Calu3 (cell line): ENCODE data around the gene RXRA. TPM values are rescaled to one million over a fixed set of nuclear protein-coding genes. Genes with fewer than 3 reads are reported as not detected.

ENCODE experiments used
- BruUV-seq: library from RNA; stranded (reverse); fragments of 400-500 nt; replicated peaks from 2 replicates; lab custom pipeline; 2021; lab: Mats Ljungman, UMichigan
- CTCF ChIA-PET: fragments of 300-600 bp; sonication (Branson Sonifier 250); formaldehyde crosslinking; loops from one replicate; lab custom pipeline; 2022; ENCODE audit warnings: antibody characterized with exemption; lab: Charles Lee
- DNase-seq: peaks from one replicate; pipeline ENCODE4 v3.0.0; 2022
- H3K27ac Mint-ChIP-seq: one replicate; pipeline ENCODE4 v1.8.0; 2022; ENCODE audit warnings: mixed read lengths; ENCODE audit not compliant: unreplicated experiment
- H3K27me3 Mint-ChIP-seq: one replicate; pipeline ENCODE4 v1.8.0; 2022; ENCODE audit warnings: mixed read lengths; ENCODE audit not compliant: unreplicated experiment
- H3K36me3 Mint-ChIP-seq: one replicate; pipeline ENCODE4 v1.8.0; 2022; ENCODE audit warnings: mild to moderate bottlenecking, moderate library complexity, mixed read lengths; ENCODE audit not compliant: insufficient read depth, unreplicated experiment
- H3K4me1 Mint-ChIP-seq: one replicate; pipeline ENCODE4 v1.8.0; 2022; ENCODE audit warnings: mild to moderate bottlenecking, low read depth, mixed read lengths; ENCODE audit not compliant: unreplicated experiment
- H3K4me3 Mint-ChIP-seq: one replicate; pipeline ENCODE4 v1.8.0; 2022; ENCODE audit warnings: mild to moderate bottlenecking, low read depth, moderate library complexity, mixed read lengths; ENCODE audit not compliant: unreplicated experiment
- H3K9me3 Mint-ChIP-seq: one replicate; pipeline ENCODE4 v1.8.0; 2022; ENCODE audit warnings: low read depth, mixed read lengths; ENCODE audit not compliant: unreplicated experiment
- CTCF ChIP-seq: fragments of 200-600 bp; IDR thresholded peaks from one replicate; pipeline ENCODE4 v1.8.0; 2022; ENCODE audit warnings: antibody characterized with exemption; ENCODE audit not compliant: unreplicated experiment
- intact Hi-C: fragments of 100-400 bp; cut with micrococcal nuclease; formaldehyde crosslinking; loops from one replicate; pipeline ENCODE4 v1.10.0; 2022; ENCODE audit not compliant: unreplicated experiment
- total RNA-seq: library from RNA; stranded (reverse); gene quantifications from 2 replicates; pipeline ENCODE4 v1.2.3, GENCODE V29; 2022

RXRA gene
- total RNA-seq, 1 experiment from 2014 or later, result 15.0 TPM

GRCh38 chr9:134482226-134482625, 156.0 kb downstream of the RXRA start:
- Mint-ChIP-seq H3K36me3 (no peaks in the 10 kb centered on the region), H3K4me3 (no peak overlapping the region), H3K4me1 (no peaks in the 10 kb centered on the region), H3K27ac (no peak overlapping the region), H3K9me3 (no peaks in the 10 kb centered on the region), H3K27me3 (peaks cover 21% of the 10 kb centered on the region)
- DNase-seq, result no peak
- CTCF ChIA-PET, result no interaction called here
- TF ChIP-seq CTCF, result no peak
- no TSS peak for BruUV-seq
- intact Hi-C loops, result no loop called here

GRCh38 chr9:134483361-134484184, 157.3 kb downstream of the RXRA start:
- peaks cover 34% of the 10 kb centered on the region for H3K27me3 Mint-ChIP-seq
- H3K36me3 Mint-ChIP-seq, result no peaks in the 10 kb centered on the region
- H3K9me3 Mint-ChIP-seq, result no peaks in the 10 kb centered on the region
- H3K4me3 Mint-ChIP-seq, result no peak overlapping the region
- intact Hi-C loops, result no loop called here
- DNase-seq, result no peak
- H3K4me1 Mint-ChIP-seq, result no peaks in the 10 kb centered on the region
- no peak for TF ChIP-seq CTCF
- CTCF ChIA-PET, result no interaction called here
- no TSS peak for BruUV-seq
- H3K27ac Mint-ChIP-seq, result no peak overlapping the region

DNA sequence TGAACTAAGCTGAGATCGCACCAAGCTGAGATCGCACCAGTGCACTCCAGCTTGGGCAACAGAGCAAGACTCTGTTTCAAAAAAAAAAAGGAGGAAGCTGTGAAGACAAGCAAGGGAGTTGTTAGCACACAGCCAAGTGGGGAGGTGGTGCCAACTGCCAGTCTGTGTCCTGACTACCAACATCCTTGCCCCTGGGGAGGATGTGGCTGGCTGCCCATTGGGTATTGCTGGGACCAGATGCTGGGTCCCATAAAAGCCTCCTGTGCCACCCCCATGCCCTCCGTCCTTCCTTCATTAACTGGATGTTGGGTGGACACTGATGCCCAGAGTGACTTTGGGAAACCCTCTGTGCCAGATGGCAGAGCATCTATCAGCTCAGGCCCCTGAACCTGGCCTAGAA, 158.2 kb downstream of the RXRA start:
- no peak for DNase-seq
- CTCF ChIA-PET, result no interaction called here
- intact Hi-C loops, result no loop called here
- no peak overlapping the region for H3K27ac Mint-ChIP-seq
- H3K9me3 Mint-ChIP-seq, result no peaks in the 10 kb centered on the region
- H3K27me3 Mint-ChIP-seq, result peaks cover 43% of the 10 kb centered on the region
- no peak for TF ChIP-seq CTCF
- no TSS peak for BruUV-seq
- H3K4me1 Mint-ChIP-seq, result no peaks in the 10 kb centered on the region
- H3K4me3 Mint-ChIP-seq, result no peak overlapping the region
- H3K36me3 Mint-ChIP-seq, result no peaks in the 10 kb centered on the region

DNA sequence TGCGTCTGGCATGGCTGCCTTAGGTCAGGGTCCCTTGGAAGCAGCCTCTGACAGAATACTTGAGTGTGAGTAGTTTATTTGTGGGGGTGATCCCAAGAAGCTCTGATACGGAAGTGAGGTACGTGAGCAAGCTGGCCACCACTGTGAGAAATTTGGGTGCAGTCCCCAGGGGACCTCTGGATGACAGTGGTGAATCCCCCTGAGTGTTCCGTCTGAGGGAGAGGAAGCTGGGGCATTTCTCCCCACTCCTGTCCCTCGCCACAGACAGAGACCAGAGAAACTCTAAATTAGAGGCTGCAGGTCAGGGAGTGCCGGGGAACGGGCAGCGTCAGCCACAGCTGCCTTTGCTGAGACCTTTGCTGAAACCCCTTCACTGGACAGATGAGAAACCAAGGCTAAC, 159.4 kb downstream of the RXRA start:
- no peak for DNase-seq
- intact Hi-C loops, result no loop called here
- no peak overlapping the region for H3K4me3 Mint-ChIP-seq
- no peak for TF ChIP-seq CTCF
- H3K27me3 Mint-ChIP-seq, result peaks cover 55% of the 10 kb centered on the region
- no peaks in the 10 kb centered on the region for H3K36me3 Mint-ChIP-seq
- H3K9me3 Mint-ChIP-seq, result no peaks in the 10 kb centered on the region
- H3K27ac Mint-ChIP-seq, result no peak overlapping the region
- no peaks in the 10 kb centered on the region for H3K4me1 Mint-ChIP-seq
- CTCF ChIA-PET, result no interaction called here
- no TSS peak for BruUV-seq
